Neuronal stem cell (in vitro differentiated cells): ENCODE data around the gene ANKRD40CL.

ENCODE experiments used
- DNase-seq: peaks from one replicate; pipeline ENCODE4 v3.0.0-alpha.2; 2013; ENCODE audit warnings: low spot score
- H2AFZ ChIP-seq: one replicate; pipeline ENCODE4 v1.6.1; 2013; ENCODE audit warnings: mild to moderate bottlenecking, low read length, inconsistent platforms
- H2AK5ac ChIP-seq: 2 replicates; pipeline ENCODE4 v1.6.1; 2013; ENCODE audit warnings: low read depth, mild to moderate bottlenecking, inconsistent platforms, low read length, moderate library complexity, mixed read lengths
- H2BK120ac ChIP-seq: 2 replicates; pipeline ENCODE4 v1.6.1; 2013; ENCODE audit warnings: low read depth, mild to moderate bottlenecking, inconsistent platforms, low read length, moderate library complexity, mixed read lengths
- H2BK12ac ChIP-seq: one replicate; pipeline ENCODE4 v1.6.1; 2013; ENCODE audit warnings: low read length, inconsistent platforms
- H2BK15ac ChIP-seq: 2 replicates; pipeline ENCODE4 v1.6.1; 2013; ENCODE audit warnings: mild to moderate bottlenecking, low read length, inconsistent platforms, mixed read lengths
- H2BK5ac ChIP-seq: one replicate; pipeline ENCODE4 v1.6.1; 2013; ENCODE audit warnings: inconsistent platforms, mild to moderate bottlenecking, low read length, moderate library complexity
- H3K14ac ChIP-seq: one replicate; pipeline ENCODE4 v1.6.1; 2013; ENCODE audit warnings: low read length, inconsistent platforms
- H3K18ac ChIP-seq: 2 replicates; pipeline ENCODE4 v1.6.1; 2013; ENCODE audit warnings: low read length, inconsistent platforms
- H3K23ac ChIP-seq: 2 replicates; pipeline ENCODE4 v1.6.1; 2013; ENCODE audit warnings: low read depth, mild to moderate bottlenecking, mixed read lengths, low read length, inconsistent platforms; ENCODE audit not compliant: poor library complexity
- H3K27ac ChIP-seq: replicated peaks from 3 replicates; pipeline ENCODE4 v1.5.1; 2013; ENCODE audit warnings: low read length, inconsistent platforms
- H3K27me3 ChIP-seq, 3 experiments: 2 replicates each; pipeline ENCODE4 v1.6.1; 2013; ENCODE audit warnings: low read length in 3 of 3, mild to moderate bottlenecking in 2 of 3, inconsistent platforms in 1 of 3, low read depth in 1 of 3, mixed read lengths in 1 of 3, moderate library complexity in 1 of 3; ENCODE audit not compliant: control insufficient read depth in 3 of 3, insufficient read depth in 3 of 3
- H3K36me3 ChIP-seq, 2 donors: replicated peaks in 1 of 2; 2 replicates each; pipeline ENCODE4 v1.6.1; 2013; ENCODE audit warnings: low read length in 2 of 2; ENCODE audit not compliant: control insufficient read depth in 2 of 2, insufficient read depth in 2 of 2
- H3K4ac ChIP-seq: 2 replicates; pipeline ENCODE4 v1.6.1; 2013; ENCODE audit warnings: inconsistent platforms, mild to moderate bottlenecking, low read length, moderate library complexity
- H3K4me1 ChIP-seq, 2 donors: 1 replicate in 1 of 2; 2 replicates in 1 of 2; pipeline ENCODE4 v1.6.1; 2013; ENCODE audit warnings: low read length in 2 of 2, low read depth in 1 of 2; ENCODE audit not compliant: control insufficient read depth in 2 of 2, insufficient read depth in 1 of 2
- H3K4me2 ChIP-seq: one replicate; pipeline ENCODE4 v1.6.1; 2013; ENCODE audit warnings: mild to moderate bottlenecking, low read length, inconsistent platforms; ENCODE audit not compliant: insufficient read depth, poor library complexity, severe bottlenecking
- H3K4me3 ChIP-seq, 2 donors: 2 replicates each; pipeline ENCODE4 v1.5.1; 2013; ENCODE audit warnings: low read length in 2 of 2, mild to moderate bottlenecking in 2 of 2, inconsistent platforms in 1 of 2, moderate library complexity in 1 of 2
- H3K79me1 ChIP-seq: one replicate; pipeline ENCODE4 v1.6.1; 2013; ENCODE audit warnings: low read depth, mild to moderate bottlenecking, inconsistent platforms, low read length, moderate library complexity
- H3K9ac ChIP-seq: one replicate; pipeline ENCODE4 v1.6.1; 2013; ENCODE audit warnings: mild to moderate bottlenecking, low read depth, low read length, inconsistent platforms; ENCODE audit not compliant: poor library complexity
- H3K9me3 ChIP-seq, 2 donors: replicated peaks in 1 of 2; 2 replicates each; pipeline versions ENCODE3 to v1.6.1; 2013; ENCODE audit warnings: low read length in 2 of 2, mild to moderate bottlenecking in 2 of 2, inconsistent platforms in 1 of 2, low read depth in 1 of 2, mixed read lengths in 1 of 2, moderate library complexity in 1 of 2; ENCODE audit not compliant: control insufficient read depth in 2 of 2, insufficient read depth in 1 of 2
- H4K8ac ChIP-seq: one replicate; pipeline ENCODE4 v1.6.1; 2013; ENCODE audit warnings: low read depth, mild to moderate bottlenecking, inconsistent platforms, low read length, moderate library complexity
- H4K91ac ChIP-seq: one replicate; pipeline ENCODE4 v1.6.1; 2013; ENCODE audit warnings: low read length, low read depth, mild to moderate bottlenecking, inconsistent platforms; ENCODE audit not compliant: poor library complexity
- whole genome bisulfite sequencing, 2 donors: extraction: QIAGEN DNeasy Blood & Tissue Kit; methylation state at CpG; one replicate each; pipeline ENCODE4 v1.1.7; 2013; ENCODE audit warnings: missing lambda C conversion rate in 2 of 2, mixed read lengths in 1 of 2; ENCODE audit not compliant: insufficient read length in 2 of 2, insufficient replicate concordance in 1 of 2; ENCODE audit errors: extremely low coverage in 2 of 2; 5-methylcytosine and 5-hydroxymethylcytosine counted together

The ANKRD40CL gene

GRCh38 chr17:50758524-50758923, 8.8 kb downstream of the ANKRD40CL start:
- no peak overlapping the region for H3K4me2 ChIP-seq
- no peak overlapping the region for H3K4ac ChIP-seq
- no peak overlapping the region for H3K9ac ChIP-seq
- peaks cover 0 to 29% of the 10 kb centered on the region in 2 donors for H3K36me3 ChIP-seq
- H3K18ac ChIP-seq = no peak overlapping the region
- H2BK5ac ChIP-seq = no peak overlapping the region
- H3K79me1 ChIP-seq = no peaks in the 10 kb centered on the region
- H2AFZ ChIP-seq = no peak overlapping the region
- H3K4me3 ChIP-seq = no peak overlapping the region
- WGBS, 2 donors = no CpG with 5 or more reads among the region's 5 CpGs
- no peaks in the 10 kb centered on the region for H3K4me1 ChIP-seq
- H4K8ac ChIP-seq = no peak overlapping the region
- no peaks in the 10 kb centered on the region for H3K27me3 ChIP-seq
- no peak overlapping the region for H4K91ac ChIP-seq
- H3K23ac ChIP-seq = no peak overlapping the region
- H3K9me3 ChIP-seq = no peaks in the 10 kb centered on the region
- H3K27ac ChIP-seq = no peak overlapping the region
- no peak for DNase-seq
- no peak overlapping the region for H2BK120ac ChIP-seq
- no peak overlapping the region for H2BK15ac ChIP-seq
- no peak overlapping the region for H3K14ac ChIP-seq
- H2BK12ac ChIP-seq = no peak overlapping the region
- H2AK5ac ChIP-seq = no peak overlapping the region

GRCh38 chr17:50754521-50754920, 12.8 kb downstream of the ANKRD40CL start:
- no peak overlapping the region for H3K4me2 ChIP-seq
- no peak overlapping the region for H3K14ac ChIP-seq
- H2AFZ ChIP-seq = no peak overlapping the region
- H2BK5ac ChIP-seq = no peak overlapping the region
- no peak for DNase-seq
- H2BK120ac ChIP-seq = no peak overlapping the region
- H3K9me3 ChIP-seq = no peaks in the 10 kb centered on the region
- H3K79me1 ChIP-seq = no peaks in the 10 kb centered on the region
- H3K4me1 ChIP-seq = no peaks in the 10 kb centered on the region
- H4K91ac ChIP-seq = no peak overlapping the region
- no peak overlapping the region for H2BK15ac ChIP-seq
- H2AK5ac ChIP-seq = no peak overlapping the region
- H3K27ac ChIP-seq = no peak overlapping the region
- H3K36me3 ChIP-seq = peaks cover 15 to 69% of the 10 kb centered on the region in 2 donors
- H4K8ac ChIP-seq = no peak overlapping the region
- WGBS, 2 donors = no CpG with 5 or more reads among the region's 2 CpGs
- H3K4me3 ChIP-seq = no peak overlapping the region
- no peak overlapping the region for H2BK12ac ChIP-seq
- no peak overlapping the region for H3K18ac ChIP-seq
- H3K9ac ChIP-seq = no peak overlapping the region
- no peaks in the 10 kb centered on the region for H3K27me3 ChIP-seq
- no peak overlapping the region for H3K4ac ChIP-seq
- no peak overlapping the region for H3K23ac ChIP-seq

- Histone ChIP-seq H3K36me3 (peaks cover 35 to 100% of the 10 kb centered on the region in 2 donors), H3K23ac (no peak overlapping the region), H2AK5ac (no peak overlapping the region), H2BK5ac (no peak overlapping the region), H2BK12ac (no peak overlapping the region), H3K18ac (no peak overlapping the region), H3K79me1 (no peaks in the 10 kb centered on the region), H3K9me3 (no peaks in the 10 kb centered on the region), H3K4ac (no peak overlapping the region), H3K4me2 (no peak overlapping the region), H3K4me1 (no peaks in the 10 kb centered on the region), H3K14ac (no peak overlapping the region), H3K4me3 (no peak overlapping the region), H4K8ac (no peak overlapping the region), H2BK120ac (no peak overlapping the region), H3K27me3 (no peaks in the 10 kb centered on the region), H2AFZ (no peak overlapping the region), H3K9ac (no peak overlapping the region), H2BK15ac (no peak overlapping the region), H4K91ac (no peak overlapping the region), H3K27ac (no peak overlapping the region)
- WGBS, 2 donors = no CpG with 5 or more reads among the region's 6 CpGs
- DNase-seq = no peak
Measured at GRCh38 chr17:50749245-50749644, 18.1 kb downstream of the ANKRD40CL start.

GRCh38 chr17:50745631-50746030, 21.7 kb downstream of the ANKRD40CL start:
- no peak overlapping the region for H3K14ac ChIP-seq
- no peaks in the 10 kb centered on the region for H3K4me1 ChIP-seq
- no peak overlapping the region for H2BK120ac ChIP-seq
- no peak overlapping the region for H4K91ac ChIP-seq
- no peak overlapping the region for H2BK5ac ChIP-seq
- no peak overlapping the region for H3K18ac ChIP-seq
- no peak overlapping the region for H4K8ac ChIP-seq
- no peak overlapping the region for H3K27ac ChIP-seq
- H3K23ac ChIP-seq = no peak overlapping the region
- no peak overlapping the region for H2BK12ac ChIP-seq
- DNase-seq = no peak
- no peak overlapping the region for H2AFZ ChIP-seq
- no peak overlapping the region for H2AK5ac ChIP-seq
- no CpG with 5 or more reads among the region's 12 CpGs for WGBS, 2 donors
- no peak overlapping the region for H3K4ac ChIP-seq
- no peaks in the 10 kb centered on the region for H3K27me3 ChIP-seq
- no peak overlapping the region for H3K4me3 ChIP-seq
- H3K36me3 ChIP-seq = peaks cover 42 to 99% of the 10 kb centered on the region in 2 donors
- H3K79me1 ChIP-seq = peaks cover 2% of the 10 kb centered on the region
- H3K4me2 ChIP-seq = no peak overlapping the region
- H3K9ac ChIP-seq = no peak overlapping the region
- no peaks in the 10 kb centered on the region for H3K9me3 ChIP-seq
- H2BK15ac ChIP-seq = no peak overlapping the region
